ENCODE measurements around the gene TBC1D12.

GRCh38 chr10:94376865-94377264, 25.5 kb upstream of the TBC1D12 start:
- TF ChIP-seq POLR2A (IDR thresholded peaks at IDR 0.05) (no peak), CTCF (IDR thresholded peaks at IDR 0.05) (no peak)
